Measurements from ENCODE around the gene MEI1. TPM values are rescaled to one million over a fixed set of nuclear protein-coding genes. Genes with fewer than 3 reads are reported as not detected.

The MEI1 gene
- total RNA-seq, 1 experiment from 2014 or later: 0.35 TPM

GRCh38 chr22:41654322-41654721 is 45.0 kb upstream of the MEI1 start:
- no peak for ATAC-seq
- H3K4me3 Mint-ChIP-seq: no peak overlapping the region
- no peak overlapping the region for H3K27ac Mint-ChIP-seq
- ChIA-PET CTCF (interaction anchor here (1.5 kb wide), 1 partner anchor 43 kb away, joined by 5 read pairs; no protein-coding TSS in a partner anchor), POLR2A (no interaction called here)
- H3K27me3 Mint-ChIP-seq (ENCODE audit: low read depth): no peaks in the 10 kb centered on the region
- DNase-seq (ENCODE audit: low spot score): no peak
- no peaks in the 10 kb centered on the region for H3K4me1 Mint-ChIP-seq
- H3K36me3 Mint-ChIP-seq: peaks cover 70% of the 10 kb centered on the region
- H3K9me3 Mint-ChIP-seq: no peaks in the 10 kb centered on the region
- TF ChIP-seq ZNF121 (CRISPR knock-in tag; IDR thresholded peaks at IDR 0.05) (no peak), CBFB (CRISPR knock-in tag; IDR thresholded peaks at IDR 0.05; ENCODE audit: low read depth) (no peak), ZBTB21 (CRISPR knock-in tag; IDR thresholded peaks at IDR 0.05; ENCODE audit: borderline replicate concordance) (no peak), EMX1 (CRISPR knock-in tag; IDR thresholded peaks at IDR 0.05) (no peak), AR (CRISPR knock-in tag; IDR thresholded peaks at IDR 0.05) (no peak), E2F1 (CRISPR knock-in tag; IDR thresholded peaks at IDR 0.05) (no peak), CDX4 (CRISPR knock-in tag; IDR thresholded peaks at IDR 0.05; ENCODE audit: borderline replicate concordance) (no peak), E2F4 (CRISPR knock-in tag; IDR thresholded peaks at IDR 0.05; ENCODE audit: borderline replicate concordance, low read depth) (no peak), TCF7 (CRISPR knock-in tag; IDR thresholded peaks at IDR 0.05; ENCODE audit: low read depth) (no peak), KAT7 (CRISPR knock-in tag; IDR thresholded peaks at IDR 0.05; ENCODE audit: borderline replicate concordance) (no peak), JAZF1 (CRISPR knock-in tag; IDR thresholded peaks at IDR 0.05) (no peak), HMGA2 (CRISPR knock-in tag; IDR thresholded peaks at IDR 0.05) (no peak), STAT6 (CRISPR knock-in tag; conservative IDR thresholded peaks at IDR 0.05; ENCODE audit: low read depth) (no peak)
- TF ChIP-seq, protein P1, sequence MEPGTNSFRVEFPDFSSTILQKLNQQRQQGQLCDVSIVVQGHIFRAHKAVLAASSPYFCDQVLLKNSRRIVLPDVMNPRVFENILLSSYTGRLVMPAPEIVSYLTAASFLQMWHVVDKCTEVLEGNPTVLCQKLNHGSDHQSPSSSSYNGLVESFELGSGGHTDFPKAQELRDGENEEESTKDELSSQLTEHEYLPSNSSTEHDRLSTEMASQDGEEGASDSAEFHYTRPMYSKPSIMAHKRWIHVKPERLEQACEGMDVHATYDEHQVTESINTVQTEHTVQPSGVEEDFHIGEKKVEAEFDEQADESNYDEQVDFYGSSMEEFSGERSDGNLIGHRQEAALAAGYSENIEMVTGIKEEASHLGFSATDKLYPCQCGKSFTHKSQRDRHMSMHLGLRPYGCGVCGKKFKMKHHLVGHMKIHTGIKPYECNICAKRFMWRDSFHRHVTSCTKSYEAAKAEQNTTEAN (CRISPR knock-in tag; IDR thresholded peaks at IDR 0.05): no peak
- TF ChIP-seq, protein P2, sequence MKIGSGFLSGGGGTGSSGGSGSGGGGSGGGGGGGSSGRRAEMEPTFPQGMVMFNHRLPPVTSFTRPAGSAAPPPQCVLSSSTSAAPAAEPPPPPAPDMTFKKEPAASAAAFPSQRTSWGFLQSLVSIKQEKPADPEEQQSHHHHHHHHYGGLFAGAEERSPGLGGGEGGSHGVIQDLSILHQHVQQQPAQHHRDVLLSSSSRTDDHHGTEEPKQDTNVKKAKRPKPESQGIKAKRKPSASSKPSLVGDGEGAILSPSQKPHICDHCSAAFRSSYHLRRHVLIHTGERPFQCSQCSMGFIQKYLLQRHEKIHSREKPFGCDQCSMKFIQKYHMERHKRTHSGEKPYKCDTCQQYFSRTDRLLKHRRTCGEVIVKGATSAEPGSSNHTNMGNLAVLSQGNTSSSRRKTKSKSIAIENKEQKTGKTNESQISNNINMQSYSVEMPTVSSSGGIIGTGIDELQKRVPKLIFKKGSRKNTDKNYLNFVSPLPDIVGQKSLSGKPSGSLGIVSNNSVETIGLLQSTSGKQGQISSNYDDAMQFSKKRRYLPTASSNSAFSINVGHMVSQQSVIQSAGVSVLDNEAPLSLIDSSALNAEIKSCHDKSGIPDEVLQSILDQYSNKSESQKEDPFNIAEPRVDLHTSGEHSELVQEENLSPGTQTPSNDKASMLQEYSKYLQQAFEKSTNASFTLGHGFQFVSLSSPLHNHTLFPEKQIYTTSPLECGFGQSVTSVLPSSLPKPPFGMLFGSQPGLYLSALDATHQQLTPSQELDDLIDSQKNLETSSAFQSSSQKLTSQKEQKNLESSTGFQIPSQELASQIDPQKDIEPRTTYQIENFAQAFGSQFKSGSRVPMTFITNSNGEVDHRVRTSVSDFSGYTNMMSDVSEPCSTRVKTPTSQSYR (CRISPR knock-in tag; IDR thresholded peaks at IDR 0.05): no peak
- TF ChIP-seq, protein P3, sequence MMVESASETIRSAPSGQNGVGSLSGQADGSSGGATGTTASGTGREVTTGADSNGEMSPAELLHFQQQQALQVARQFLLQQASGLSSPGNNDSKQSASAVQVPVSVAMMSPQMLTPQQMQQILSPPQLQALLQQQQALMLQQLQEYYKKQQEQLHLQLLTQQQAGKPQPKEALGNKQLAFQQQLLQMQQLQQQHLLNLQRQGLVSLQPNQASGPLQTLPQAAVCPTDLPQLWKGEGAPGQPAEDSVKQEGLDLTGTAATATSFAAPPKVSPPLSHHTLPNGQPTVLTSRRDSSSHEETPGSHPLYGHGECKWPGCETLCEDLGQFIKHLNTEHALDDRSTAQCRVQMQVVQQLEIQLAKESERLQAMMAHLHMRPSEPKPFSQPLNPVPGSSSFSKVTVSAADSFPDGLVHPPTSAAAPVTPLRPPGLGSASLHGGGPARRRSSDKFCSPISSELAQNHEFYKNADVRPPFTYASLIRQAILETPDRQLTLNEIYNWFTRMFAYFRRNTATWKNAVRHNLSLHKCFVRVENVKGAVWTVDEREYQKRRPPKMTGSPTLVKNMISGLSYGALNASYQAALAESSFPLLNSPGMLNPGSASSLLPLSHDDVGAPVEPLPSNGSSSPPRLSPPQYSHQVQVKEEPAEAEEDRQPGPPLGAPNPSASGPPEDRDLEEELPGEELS (CRISPR knock-in tag; IDR thresholded peaks at IDR 0.05): no peak

Measured in WTC11 (cell line).